Astrocyte of the cerebellum (primary cell): ENCODE measurements around the gene APEX1.
"Not testable (repeated sequence)": the region's sequence is repeated elsewhere in the genome, so short reads cannot be mapped to it uniquely, and the experiment has no call there.

ENCODE experiments used
- DNase-seq: peaks from one replicate; pipeline ENCODE4 v3.0.0-alpha.2; 2011; ENCODE audit warnings: low read depth
- H3K4me3 ChIP-seq: 2 replicates; pipeline ENCODE4 v1.5.1; 2011; ENCODE audit warnings: mild to moderate bottlenecking, low read depth, low read length, moderate library complexity
- CTCF ChIP-seq: IDR thresholded peaks from 2 replicates; pipeline ENCODE4 v1.5.1; 2012; ENCODE audit warnings: low read length, low read depth, moderate library complexity, mild to moderate bottlenecking; ENCODE audit errors: missing control alignments
- in situ Hi-C: cut with HindIII; loops from 2 replicates; pipeline ENCODE4 v1.10.0; 2017; ENCODE audit warnings: low sequenced_read_pairs

Gene APEX1

GRCh38 chr14:20446889-20447288, 8.1 kb upstream of the APEX1 start:
- DNase-seq = no peak
- in situ Hi-C loops = no loop called here
- no peak overlapping the region for H3K4me3 ChIP-seq
- TF ChIP-seq CTCF = no peak

GRCh38 chr14:20452831-20453230, 2.2 kb upstream of the APEX1 start:
- in situ Hi-C loops, H3K4me3 ChIP-seq, DNase-seq: not testable (repeated sequence)

GRCh38 chr14:20455355-20456300, 602 bp downstream of the APEX1 start:
- no peak for TF ChIP-seq CTCF
- H3K4me3 ChIP-seq = peak overlapping the region; percentile 75
- DNase-seq = peak; percentile 68
- in situ Hi-C loops = no loop called here

- no peak for TF ChIP-seq CTCF
- in situ Hi-C loops = no loop called here
- DNase-seq = no peak
- H3K4me3 ChIP-seq = no peak overlapping the region
These were observed 1.9 kb downstream of the APEX1 start for GRCh38 chr14:20456971-20457370.

- DNase-seq = no peak
- no peak for TF ChIP-seq CTCF
- in situ Hi-C loops = no loop called here
- H3K4me3 ChIP-seq = no peak overlapping the region
These were observed 3.2 kb downstream of the APEX1 start for GRCh38 chr14:20458031-20458789.

- TF ChIP-seq CTCF = no peak
- in situ Hi-C loops = no loop called here
- peak overlapping the region; percentile 91 for H3K4me3 ChIP-seq
- no peak for DNase-seq
These were observed 5.6 kb downstream of the APEX1 start for GRCh38 chr14:20460458-20461224.
